ENCODE data around the gene PHF2. TPM values are rescaled to one million over a fixed set of nuclear protein-coding genes. Genes with fewer than 3 reads are reported as not detected.

PHF2 gene
- total and polyA plus RNA-seq, 2 of the 4 experiments (the other 2 are of a cell fraction), result 5.9 to 9.5 TPM

DNA sequence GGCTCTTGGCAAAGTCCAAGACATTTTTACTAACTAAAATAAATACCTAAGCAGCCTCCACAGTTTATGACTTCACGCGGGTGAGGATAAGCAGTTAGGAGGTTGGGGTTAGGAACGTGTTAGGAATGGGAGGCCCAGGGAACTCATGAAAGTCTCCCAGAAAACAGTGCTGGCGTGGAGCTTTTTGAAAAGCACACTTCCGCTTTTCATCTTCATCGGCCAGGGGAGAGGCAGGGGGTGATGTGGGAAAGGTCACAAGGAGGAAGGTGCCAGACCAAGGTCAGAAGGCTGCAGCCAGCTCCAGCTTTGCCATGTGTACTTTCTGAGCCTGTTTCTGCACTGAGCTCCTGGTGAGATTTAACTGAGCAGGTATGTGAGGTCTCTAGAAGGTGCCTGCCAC, 149.0 kb downstream of the PHF2 start:
- H2BK120ac ChIP-seq (ENCODE audit: low read depth, low read length), result no peak overlapping the region
- H4K8ac ChIP-seq (ENCODE audit: low read depth in 2 of 2, low read length in 2 of 2), result no peak overlapping the region
- no TSS peak for BruUV-seq (replicated peaks)
- H3K27ac ChIP-seq (ENCODE audit: insufficient read depth, low read length), result no peak overlapping the region
- no peak for TF ChIP-seq RCOR1 (IDR thresholded peaks at IDR 0.05; ENCODE audit: insufficient replicate concordance, low read length)
- TF ChIP-seq BHLHE40 (IDR thresholded peaks at IDR 0.05; ENCODE audit: low read depth, low read length), result no peak
- no peak for TF ChIP-seq MAFK (IDR thresholded peaks at IDR 0.05; ENCODE audit: low read depth, low read length)
- TF ChIP-seq POLR2A (IDR thresholded peaks at IDR 0.05; ENCODE audit: low read depth, low read length), result no peak
- TF ChIP-seq, protein P1, sequence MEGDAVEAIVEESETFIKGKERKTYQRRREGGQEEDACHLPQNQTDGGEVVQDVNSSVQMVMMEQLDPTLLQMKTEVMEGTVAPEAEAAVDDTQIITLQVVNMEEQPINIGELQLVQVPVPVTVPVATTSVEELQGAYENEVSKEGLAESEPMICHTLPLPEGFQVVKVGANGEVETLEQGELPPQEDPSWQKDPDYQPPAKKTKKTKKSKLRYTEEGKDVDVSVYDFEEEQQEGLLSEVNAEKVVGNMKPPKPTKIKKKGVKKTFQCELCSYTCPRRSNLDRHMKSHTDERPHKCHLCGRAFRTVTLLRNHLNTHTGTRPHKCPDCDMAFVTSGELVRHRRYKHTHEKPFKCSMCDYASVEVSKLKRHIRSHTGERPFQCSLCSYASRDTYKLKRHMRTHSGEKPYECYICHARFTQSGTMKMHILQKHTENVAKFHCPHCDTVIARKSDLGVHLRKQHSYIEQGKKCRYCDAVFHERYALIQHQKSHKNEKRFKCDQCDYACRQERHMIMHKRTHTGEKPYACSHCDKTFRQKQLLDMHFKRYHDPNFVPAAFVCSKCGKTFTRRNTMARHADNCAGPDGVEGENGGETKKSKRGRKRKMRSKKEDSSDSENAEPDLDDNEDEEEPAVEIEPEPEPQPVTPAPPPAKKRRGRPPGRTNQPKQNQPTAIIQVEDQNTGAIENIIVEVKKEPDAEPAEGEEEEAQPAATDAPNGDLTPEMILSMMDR (conservative IDR thresholded peaks at IDR 0.05; ENCODE audit: low read depth, low read length), result no peak
- TF ChIP-seq FOS (IDR thresholded peaks at IDR 0.05; ENCODE audit: low read depth, low read length), result no peak
- TF ChIP-seq, protein P2, sequence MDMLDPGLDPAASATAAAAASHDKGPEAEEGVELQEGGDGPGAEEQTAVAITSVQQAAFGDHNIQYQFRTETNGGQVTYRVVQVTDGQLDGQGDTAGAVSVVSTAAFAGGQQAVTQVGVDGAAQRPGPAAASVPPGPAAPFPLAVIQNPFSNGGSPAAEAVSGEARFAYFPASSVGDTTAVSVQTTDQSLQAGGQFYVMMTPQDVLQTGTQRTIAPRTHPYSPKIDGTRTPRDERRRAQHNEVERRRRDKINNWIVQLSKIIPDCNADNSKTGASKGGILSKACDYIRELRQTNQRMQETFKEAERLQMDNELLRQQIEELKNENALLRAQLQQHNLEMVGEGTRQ (IDR thresholded peaks at IDR 0.05; ENCODE audit: low read depth, low read length), result no peak
- TF ChIP-seq, protein P3, sequence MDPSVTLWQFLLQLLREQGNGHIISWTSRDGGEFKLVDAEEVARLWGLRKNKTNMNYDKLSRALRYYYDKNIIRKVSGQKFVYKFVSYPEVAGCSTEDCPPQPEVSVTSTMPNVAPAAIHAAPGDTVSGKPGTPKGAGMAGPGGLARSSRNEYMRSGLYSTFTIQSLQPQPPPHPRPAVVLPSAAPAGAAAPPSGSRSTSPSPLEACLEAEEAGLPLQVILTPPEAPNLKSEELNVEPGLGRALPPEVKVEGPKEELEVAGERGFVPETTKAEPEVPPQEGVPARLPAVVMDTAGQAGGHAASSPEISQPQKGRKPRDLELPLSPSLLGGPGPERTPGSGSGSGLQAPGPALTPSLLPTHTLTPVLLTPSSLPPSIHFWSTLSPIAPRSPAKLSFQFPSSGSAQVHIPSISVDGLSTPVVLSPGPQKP (IDR thresholded peaks at IDR 0.05; ENCODE audit: borderline replicate concordance, low read depth, low read length), result no peak
- TF ChIP-seq RFX5 (IDR thresholded peaks at IDR 0.05; ENCODE audit: low read depth, low read length), result no peak
- no peak for TF ChIP-seq SMC3 (IDR thresholded peaks at IDR 0.05; ENCODE audit: low read depth, low read length)
- no peak for TF ChIP-seq CHD1 (IDR thresholded peaks at IDR 0.05; ENCODE audit: low read depth, low read length)
- H3K9ac ChIP-seq (ENCODE audit: low read depth, low read length), result no peak overlapping the region
- H3K4me1 ChIP-seq (ENCODE audit: control insufficient read depth, insufficient read depth, low read length), result no peaks in the 10 kb centered on the region
- no peak overlapping the region for H2BK5ac ChIP-seq (ENCODE audit: low read depth, low read length, poor library complexity, severe bottlenecking)
- no peak overlapping the region for H3K23ac ChIP-seq (ENCODE audit: low read depth, low read length)
- H3K36me3 ChIP-seq (ENCODE audit: control insufficient read depth, insufficient read depth, low read length), result no peaks in the 10 kb centered on the region
- H4K91ac ChIP-seq (ENCODE audit: insufficient read depth, low read depth, low read length), result no peak overlapping the region
- H2BK20ac ChIP-seq (ENCODE audit: low read depth, low read length), result no peak overlapping the region
- 20% methylated on average over 3 of the region's 6 CpGs; no CpG with 5 or more reads in 1 of the 2 experiments for WGBS, 2 experiments (ENCODE audit: extremely low coverage in 2 of 2, insufficient read length in 1 of 2)
- in situ Hi-C loops (cut with MboI; ENCODE audit: low sequenced_read_pairs), result loop anchor here (25.0 kb wide), 1 partner anchor 512 kb away; no protein-coding TSS in a partner anchor
- no peaks in the 10 kb centered on the region for H3K79me1 ChIP-seq (ENCODE audit: low read depth in 1 of 2, low read length in 2 of 2)
- H4K5ac ChIP-seq (ENCODE audit: low read depth, low read length), result no peak overlapping the region
- no peak overlapping the region for H3K4ac ChIP-seq (ENCODE audit: low read depth, low read length)
- H3K9me3 ChIP-seq (ENCODE audit: control insufficient read depth, insufficient read depth, low read length), result peaks cover 2% of the 10 kb centered on the region; the same call in 1 of the 2 replicates
- intact Hi-C loops (cut with micrococcal nuclease), result no loop called here
- H2AK9ac ChIP-seq (replicated peaks; ENCODE audit: low read depth, low read length, poor library complexity), result no peak overlapping the region
- no peak overlapping the region for H2BK15ac ChIP-seq (ENCODE audit: low read depth, low read length)
- CTCF ChIA-PET, result no interaction called here
- H3K4me2 ChIP-seq (ENCODE audit: low read depth, low read length), result no peak overlapping the region
- H3K27me3 ChIP-seq (ENCODE audit: control insufficient read depth, insufficient read depth, low read length), result no peaks in the 10 kb centered on the region
- no peaks in the 10 kb centered on the region for H4K20me1 ChIP-seq (ENCODE audit: insufficient read depth, low read length)
- H3K18ac ChIP-seq (ENCODE audit: low read depth, low read length), result no peak overlapping the region
- ATAC-seq (ENCODE audit: low read depth) (no peak), DNase-seq (no peak)
- no peak overlapping the region for H3K14ac ChIP-seq (replicated peaks; ENCODE audit: low read depth, low read length)
- H3K9me1 ChIP-seq (ENCODE audit: insufficient read depth, low read length), result no peaks in the 10 kb centered on the region
- H3K56ac ChIP-seq (ENCODE audit: extremely low read depth, insufficient read depth, low read length), result no peak overlapping the region
- dilution Hi-C loops (cut with HindIII; ENCODE audit: low sequenced_read_pairs, unreplicated experiment), result no loop called here
- no peak overlapping the region for H3K4me3 ChIP-seq (ENCODE audit: insufficient read depth, low read depth, low read length)
- POLR2A ChIA-PET (ENCODE audit: unreplicated experiment), result no interaction called here
- no peak overlapping the region for H2AK5ac ChIP-seq (ENCODE audit: low read depth, low read length)
- no peak overlapping the region for H2AFZ ChIP-seq (replicated peaks; ENCODE audit: low read length, poor library complexity)
